ENCODE results near the gene CHGA.

GRCh38 chr14:92885279-92886061 lies 37.5 kb upstream of the CHGA start:
- TF ChIP-seq POLR2A (IDR thresholded peaks at IDR 0.05; ENCODE audit: low read depth, low read length), result no peak
- no peak for TF ChIP-seq TAF1 (IDR thresholded peaks at IDR 0.05; ENCODE audit: low read depth, low read length)
- no peak for TF ChIP-seq POLR2AphosphoS5 (IDR thresholded peaks at IDR 0.05; ENCODE audit: low read depth, low read length)
- no peak for TF ChIP-seq SPI1 (IDR thresholded peaks at IDR 0.05; ENCODE audit: low read depth, low read length)
